GM18951 (cell line): ENCODE results near the gene SACM1L.

ENCODE experiments used
- POLR2A ChIP-seq: IDR thresholded peaks from 4 replicates; pipeline ENCODE4 v1.6.1; 2011; ENCODE audit warnings: mild to moderate bottlenecking; ENCODE audit not compliant: insufficient read length, insufficient read depth; ENCODE audit errors: extremely low read depth
- in situ Hi-C: fragments of 300-500 bp; cut with MboI; formaldehyde crosslinking; loops from one replicate; pipeline ENCODE4 v1.12.0; 2022; ENCODE audit warnings: low sequenced_read_pairs, mixed read lengths, inconsistent platforms; ENCODE audit not compliant: unreplicated experiment

SACM1L gene, protein sequence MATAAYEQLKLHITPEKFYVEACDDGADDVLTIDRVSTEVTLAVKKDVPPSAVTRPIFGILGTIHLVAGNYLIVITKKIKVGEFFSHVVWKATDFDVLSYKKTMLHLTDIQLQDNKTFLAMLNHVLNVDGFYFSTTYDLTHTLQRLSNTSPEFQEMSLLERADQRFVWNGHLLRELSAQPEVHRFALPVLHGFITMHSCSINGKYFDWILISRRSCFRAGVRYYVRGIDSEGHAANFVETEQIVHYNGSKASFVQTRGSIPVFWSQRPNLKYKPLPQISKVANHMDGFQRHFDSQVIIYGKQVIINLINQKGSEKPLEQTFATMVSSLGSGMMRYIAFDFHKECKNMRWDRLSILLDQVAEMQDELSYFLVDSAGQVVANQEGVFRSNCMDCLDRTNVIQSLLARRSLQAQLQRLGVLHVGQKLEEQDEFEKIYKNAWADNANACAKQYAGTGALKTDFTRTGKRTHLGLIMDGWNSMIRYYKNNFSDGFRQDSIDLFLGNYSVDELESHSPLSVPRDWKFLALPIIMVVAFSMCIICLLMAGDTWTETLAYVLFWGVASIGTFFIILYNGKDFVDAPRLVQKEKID

DNA sequence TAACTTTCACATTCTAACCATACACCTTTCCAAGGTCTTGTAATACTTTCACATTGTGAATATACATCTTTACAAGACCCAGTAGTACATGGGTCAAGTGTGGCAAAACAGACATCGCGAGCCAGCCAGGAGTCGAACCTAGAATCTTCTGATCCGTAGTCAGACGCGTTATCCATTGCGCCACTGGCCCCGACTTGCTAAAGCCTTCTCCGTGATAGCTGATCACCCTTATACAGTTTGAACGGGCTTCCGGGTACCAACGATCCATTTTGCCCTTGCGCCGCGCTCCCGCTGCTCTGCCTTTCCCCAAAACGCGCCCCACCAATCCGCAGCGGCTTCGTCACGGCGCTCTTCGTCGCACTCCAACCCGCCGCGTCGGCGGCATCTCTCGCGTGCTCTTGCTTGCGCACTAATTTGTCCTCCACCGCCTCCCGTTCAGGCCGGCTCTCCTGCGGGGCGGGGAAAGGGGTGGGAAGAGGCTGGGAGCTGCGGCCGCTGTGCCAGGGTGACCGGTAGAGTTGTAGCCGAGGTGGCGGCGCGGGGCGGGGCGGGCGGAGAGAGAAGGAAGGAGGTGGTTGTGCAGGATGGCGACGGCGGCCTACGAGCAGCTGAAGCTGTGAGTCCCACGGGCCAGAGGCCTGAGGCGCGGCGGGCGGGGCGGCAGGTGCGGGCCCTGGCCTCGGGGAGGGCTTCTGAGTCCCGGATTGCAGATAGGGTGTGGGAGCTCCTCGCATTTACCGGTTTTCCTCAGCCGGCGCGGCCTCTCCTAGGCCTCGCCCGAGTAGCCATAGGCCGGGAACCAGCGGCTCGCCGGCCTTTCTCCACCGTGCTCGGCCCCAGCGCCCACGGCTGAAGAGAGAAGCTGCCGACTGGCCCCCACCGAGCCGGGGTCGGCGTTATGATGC is at the start of gene SACM1L:
Gene SACM1L (plus strand): TSS at position 515 of the 905 bp plus-strand sequence. CDS start 70 bp downstream, at position 585.
- in situ Hi-C loops = no loop called here
- peak; percentile 78 for TF ChIP-seq POLR2A

DNA sequence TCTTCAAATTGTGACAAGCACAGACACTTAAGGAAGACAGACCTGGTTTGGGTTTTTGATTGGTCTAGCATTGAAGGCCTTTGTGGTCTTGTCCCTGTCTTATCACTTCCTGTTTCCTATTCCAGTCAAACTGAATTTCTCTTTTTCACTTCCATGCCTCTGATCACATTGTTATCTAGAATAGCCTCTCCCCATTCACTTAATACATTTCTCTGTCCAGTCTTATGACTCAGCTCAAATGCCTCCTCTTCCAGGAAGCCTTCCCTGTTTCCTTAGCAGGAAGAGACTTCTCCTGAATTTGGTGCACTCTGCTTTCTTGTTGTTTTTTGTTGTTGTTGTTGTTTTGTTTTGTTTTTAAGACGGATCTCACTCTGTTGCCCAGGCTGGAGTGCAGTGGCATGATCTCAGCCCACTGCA is 49.1 kb upstream of the SACM1L start:
- in situ Hi-C loops = no loop called here
- no peak for TF ChIP-seq POLR2A

DNA sequence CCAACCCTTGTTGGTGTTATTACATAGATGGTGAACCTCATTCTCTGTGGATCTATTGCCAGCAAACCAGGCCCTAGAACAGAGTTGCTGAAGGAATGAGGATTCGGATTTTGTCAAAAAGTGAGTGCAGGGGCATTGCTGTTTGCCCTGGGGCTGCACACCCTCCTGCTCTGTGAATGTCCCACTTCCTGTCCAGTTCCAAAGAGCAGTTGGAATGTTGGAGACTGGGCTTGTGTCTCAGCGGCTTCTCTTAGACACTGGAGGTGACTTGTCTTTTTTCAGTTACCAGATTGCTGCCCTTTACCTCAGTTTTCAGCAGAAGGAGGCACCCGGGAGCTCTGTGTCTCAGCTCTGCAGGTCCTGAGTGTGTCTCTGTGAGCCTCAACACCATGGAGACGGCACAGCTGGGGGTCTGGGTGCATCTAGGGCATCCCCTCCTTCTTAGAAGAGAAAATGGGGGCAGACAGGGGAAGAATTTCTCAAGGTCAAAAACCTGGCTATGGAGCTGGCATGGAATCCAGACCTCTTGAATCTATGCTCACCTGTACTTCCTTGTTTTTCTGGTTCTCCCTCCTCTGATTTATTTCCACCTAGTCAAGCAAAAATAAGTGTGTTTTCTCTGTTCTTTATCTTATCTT is 48.4 kb upstream of the SACM1L start:
- in situ Hi-C loops = no loop called here
- TF ChIP-seq POLR2A = no peak

DNA sequence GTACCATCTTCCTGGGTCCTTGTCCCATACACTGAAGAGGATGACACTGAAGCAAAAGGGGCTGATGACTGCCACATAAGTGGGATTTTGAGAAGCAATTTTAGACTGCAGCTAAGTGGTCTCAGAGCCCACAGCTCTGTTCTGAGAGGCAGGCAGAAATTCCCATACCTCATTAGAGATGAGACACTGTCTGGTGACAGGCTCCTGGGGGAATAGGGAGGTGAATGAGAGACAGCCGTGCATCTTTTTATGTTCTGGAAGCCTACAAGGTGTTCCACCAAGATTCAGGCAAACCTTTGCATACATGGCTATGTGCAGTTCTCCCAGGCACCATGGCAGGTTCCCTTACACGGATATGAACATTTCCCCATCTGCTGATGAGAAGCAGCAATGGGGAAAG is 47.4 kb upstream of the SACM1L start:
- no peak for TF ChIP-seq POLR2A
- in situ Hi-C loops = no loop called here

DNA sequence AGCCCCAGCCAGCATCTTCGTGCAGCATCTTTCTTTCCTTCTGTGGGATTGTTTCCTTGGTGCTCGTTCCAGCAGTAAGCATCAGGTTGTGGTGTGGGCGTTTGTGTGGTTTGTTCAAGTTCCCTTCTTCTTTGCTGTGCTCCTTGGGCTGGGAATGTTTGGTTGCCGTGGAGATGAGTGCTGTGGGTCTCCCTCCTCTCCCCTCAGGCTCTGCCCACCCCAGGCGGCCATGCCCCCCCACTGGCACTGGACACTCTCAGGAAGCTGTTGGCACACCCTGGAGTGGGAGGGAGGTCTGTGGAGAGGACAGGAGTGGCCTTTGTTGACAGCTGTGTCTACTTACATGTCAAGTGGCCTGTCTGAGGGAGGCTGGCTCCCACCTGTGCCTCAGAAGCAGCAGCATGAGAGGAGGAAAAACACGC is 46.5 kb upstream of the SACM1L start:
- TF ChIP-seq POLR2A = no peak
- in situ Hi-C loops = no loop called here

DNA sequence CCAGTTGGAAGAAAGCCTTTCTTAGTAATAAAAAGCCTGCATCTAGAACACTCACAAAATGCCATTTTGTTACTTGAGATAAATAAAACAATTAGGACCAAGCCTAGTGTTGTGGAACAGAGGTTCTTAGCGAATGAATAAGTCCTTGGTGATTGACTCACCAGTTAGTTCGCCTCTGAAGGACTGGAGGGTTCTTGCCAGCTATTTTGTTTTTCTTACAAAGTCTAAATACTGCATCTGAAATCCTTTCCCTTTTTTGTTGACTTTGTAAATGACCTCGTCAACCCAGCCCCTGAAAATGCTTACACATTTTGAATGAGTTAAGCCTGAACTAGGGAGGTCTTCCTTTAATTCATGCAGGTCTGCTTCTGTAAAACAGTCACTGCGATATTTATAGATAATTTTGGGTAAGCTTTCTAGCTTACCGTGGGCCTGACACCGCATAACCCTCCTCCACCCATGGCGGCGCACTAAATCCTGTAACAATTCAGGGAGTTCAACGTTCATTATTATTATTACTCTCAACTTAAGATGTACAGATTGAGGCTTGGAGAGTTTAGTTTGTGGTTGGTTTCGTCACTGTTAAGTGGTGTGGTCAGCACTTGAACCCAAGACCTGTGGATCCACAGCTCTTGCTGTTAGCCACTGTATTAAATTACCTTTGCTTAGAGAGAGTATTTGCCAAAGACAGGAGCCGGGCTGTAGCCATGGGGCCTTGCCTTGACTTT is 45.0 kb upstream of the SACM1L start:
- in situ Hi-C loops = no loop called here
- TF ChIP-seq POLR2A = no peak

DNA sequence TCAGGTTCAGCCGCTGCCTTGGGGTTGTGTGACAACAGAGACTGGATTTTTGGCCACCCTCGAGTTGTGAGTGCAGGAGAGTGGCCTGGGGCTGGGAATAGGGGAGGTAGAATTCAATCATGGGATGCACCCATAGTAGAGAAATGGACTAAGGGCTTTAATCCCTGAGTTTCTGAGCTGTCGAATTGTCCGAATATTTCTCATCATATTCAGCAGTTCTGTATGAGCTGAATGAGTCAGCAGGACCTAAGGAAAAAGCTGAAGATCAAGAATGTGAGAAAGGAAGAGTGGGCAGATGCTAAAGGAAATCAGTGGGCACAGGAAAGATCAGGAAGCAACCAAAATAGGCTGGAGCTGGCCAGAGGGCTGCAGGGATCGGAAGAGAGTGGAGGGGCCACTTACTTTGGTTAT is 44.4 kb upstream of the SACM1L start:
- no peak for TF ChIP-seq POLR2A
- in situ Hi-C loops = no loop called here

DNA sequence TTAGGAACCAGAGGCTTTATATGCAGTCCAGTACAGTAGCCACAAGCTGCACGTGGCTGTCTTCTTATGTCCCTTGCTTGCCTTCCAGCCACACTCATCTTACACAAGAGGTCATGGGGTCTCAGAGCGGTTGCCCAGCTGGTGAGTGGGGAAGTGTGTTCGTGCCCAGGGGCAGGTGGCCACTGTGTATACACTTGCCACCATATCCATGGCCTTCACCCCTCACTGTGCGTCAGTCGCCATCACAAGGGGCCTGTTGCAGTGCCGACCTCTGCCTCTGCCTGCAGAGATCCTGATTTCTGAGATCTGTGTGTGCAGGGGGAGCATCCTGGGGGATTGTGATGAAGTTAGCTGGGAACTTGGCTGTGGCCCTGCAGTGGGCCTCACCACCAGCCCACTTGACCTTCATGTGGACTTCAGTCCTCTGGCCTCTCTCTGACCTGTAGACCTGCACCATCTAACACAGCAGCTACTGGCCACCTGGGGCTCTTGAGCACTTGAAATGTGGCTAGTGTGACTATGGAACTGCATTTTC is 43.1 kb upstream of the SACM1L start:
- no peak for TF ChIP-seq POLR2A
- in situ Hi-C loops = no loop called here

DNA sequence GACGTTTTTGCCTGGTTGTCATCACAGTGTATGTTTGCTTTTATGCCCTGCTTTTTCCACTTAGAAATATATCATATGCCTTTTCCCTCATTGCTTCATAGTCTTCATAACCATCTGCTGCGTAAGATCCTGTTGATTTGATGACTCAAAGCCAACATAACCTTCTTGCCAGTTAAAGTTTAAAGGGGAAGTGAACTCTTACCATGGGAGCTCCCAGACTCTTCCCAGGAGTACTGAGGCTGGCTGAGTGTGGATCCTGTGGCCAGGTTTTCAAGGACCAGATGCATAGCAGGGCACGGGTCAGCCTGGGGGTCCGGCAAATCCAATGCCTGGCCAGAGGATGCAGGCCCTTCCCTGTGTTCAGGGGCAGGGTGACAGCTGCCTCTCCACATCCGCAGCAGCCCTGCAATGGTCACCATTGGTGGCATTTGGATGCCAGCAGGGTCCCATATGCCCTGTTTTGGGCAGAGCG is 42.0 kb upstream of the SACM1L start:
- no peak for TF ChIP-seq POLR2A
- in situ Hi-C loops = no loop called here

DNA sequence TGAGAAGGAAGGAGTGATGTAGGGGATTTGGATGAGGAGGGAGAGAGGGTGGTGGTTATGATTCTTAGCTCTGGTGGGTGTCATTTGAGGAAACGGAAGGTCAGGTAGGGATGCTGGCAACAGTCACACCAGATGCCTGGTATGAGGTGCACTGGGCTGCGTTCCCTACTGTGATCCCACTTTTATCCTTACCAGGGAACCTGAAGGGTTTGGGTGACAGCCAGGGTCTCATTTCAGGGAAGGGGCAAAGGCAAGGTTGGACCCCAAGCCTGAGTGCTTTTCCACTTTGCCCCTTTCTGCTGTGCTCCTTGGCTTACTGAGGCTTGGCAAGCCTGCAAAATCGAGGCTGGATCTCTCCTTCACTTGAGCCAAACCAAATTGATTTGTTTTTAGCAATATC is 36.0 kb upstream of the SACM1L start:
- in situ Hi-C loops = loop anchor here (25.0 kb wide), 1 partner anchor 616 kb away; the partner anchor contains the start of gene CLEC3B

DNA sequence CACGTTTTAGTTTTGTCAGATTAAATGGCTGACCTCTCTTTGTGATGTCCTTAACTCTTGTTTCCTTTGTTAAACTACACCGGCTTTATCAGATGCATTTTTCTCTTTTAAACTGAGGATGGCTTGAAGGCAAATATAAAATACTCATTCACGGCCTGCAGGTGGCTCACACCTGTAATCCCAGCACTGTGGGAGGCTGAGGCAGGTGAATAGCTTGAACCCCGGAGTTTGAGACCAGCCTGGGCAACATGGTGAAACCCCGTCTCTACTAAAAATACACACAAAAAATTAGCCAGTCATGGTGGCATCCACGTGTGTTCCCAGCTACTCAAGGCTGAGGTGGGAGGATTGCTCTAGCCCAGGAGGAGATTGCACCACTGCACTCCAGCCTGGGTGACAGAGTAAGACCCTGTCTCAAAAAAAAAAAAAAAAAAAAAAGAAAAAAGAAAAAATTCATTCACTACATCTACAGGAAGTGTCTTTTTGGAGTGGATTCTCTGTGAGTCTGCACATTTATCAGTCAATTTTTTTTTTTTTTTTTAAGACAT is 34.7 kb upstream of the SACM1L start:
- no peak for TF ChIP-seq POLR2A
- in situ Hi-C loops = loop anchor here (25.0 kb wide), 1 partner anchor 617 kb away; the partner anchor contains the start of gene CLEC3B

More for the DNA sequence above, 36.0 kb upstream of the SACM1L start:
- no peak for TF ChIP-seq POLR2A
